ENCODE data around the gene SKA1.
A peak's percentile ranks its signal among the peaks of the same experiment; 100 is the strongest.

SKA1 gene

GRCh38 chr18:50369672-50370071 is 5.2 kb upstream of the SKA1 start:
- no peak for TF ChIP-seq CTCF (IDR thresholded peaks at IDR 0.05; ENCODE audit: borderline replicate concordance, insufficient read depth, low read depth, low read length)
- no peak overlapping the region for H3K4me3 ChIP-seq (ENCODE audit: low read depth, low read length)

- TF ChIP-seq CTCF (IDR thresholded peaks at IDR 0.05; ENCODE audit: borderline replicate concordance, insufficient read depth, low read depth, low read length) = no peak
- no peak overlapping the region for H3K4me3 ChIP-seq (ENCODE audit: low read depth, low read length)
These were observed 2.1 kb upstream of the SKA1 start for GRCh38 chr18:50372743-50373142.

- TF ChIP-seq CTCF (IDR thresholded peaks at IDR 0.05; ENCODE audit: borderline replicate concordance, insufficient read depth, low read depth, low read length) = no peak
- H3K4me3 ChIP-seq (ENCODE audit: low read depth, low read length) = no peak overlapping the region
These were observed 1.2 kb upstream of the SKA1 start for GRCh38 chr18:50373561-50374219.

- H3K4me3 ChIP-seq (ENCODE audit: low read depth, low read length) = peak overlapping the region; percentile 17
- TF ChIP-seq CTCF (IDR thresholded peaks at IDR 0.05; ENCODE audit: borderline replicate concordance, insufficient read depth, low read depth, low read length) = no peak
These were observed 560 bp upstream of the SKA1 start for GRCh38 chr18:50374220-50374752.

- TF ChIP-seq CTCF (IDR thresholded peaks at IDR 0.05; ENCODE audit: borderline replicate concordance, insufficient read depth, low read depth, low read length) = no peak
- no peak overlapping the region for H3K4me3 ChIP-seq (ENCODE audit: low read depth, low read length)
These were observed 2.4 kb downstream of the SKA1 start for GRCh38 chr18:50377061-50377798.

- TF ChIP-seq CTCF (IDR thresholded peaks at IDR 0.05; ENCODE audit: borderline replicate concordance, insufficient read depth, low read depth, low read length) = no peak
- H3K4me3 ChIP-seq (ENCODE audit: low read depth, low read length) = no peak overlapping the region
These were observed 14.1 kb downstream of the SKA1 start for GRCh38 chr18:50388988-50389387.

GRCh38 chr18:50393802-50394201 is 19.0 kb downstream of the SKA1 start:
- H3K4me3 ChIP-seq (ENCODE audit: low read depth, low read length) = no peak overlapping the region
- TF ChIP-seq CTCF (IDR thresholded peaks at IDR 0.05; ENCODE audit: borderline replicate concordance, insufficient read depth, low read depth, low read length) = no peak
